Ovary (tissue), 9 donors: ENCODE measurements around the gene C1orf74. TPM values are rescaled to one million over a fixed set of nuclear protein-coding genes. Genes with fewer than 3 reads are reported as not detected.

Experiments used
- DNase-seq, 5 donors: peaks; one replicate each; pipeline ENCODE4 v3.0.0-alpha.2; 2019 to 2020
- H3K27ac ChIP-seq, 2 donors: fragments of 200-600 bp; one replicate each; pipeline versions ENCODE4 v1.5.1 to v1.8.0; 2019 to 2022
- H3K27me3 ChIP-seq: fragments of 200-600 bp; one replicate; pipeline ENCODE4 v1.8.0; 2022
- H3K36me3 ChIP-seq: fragments of 200-600 bp; sonication (generic); one replicate; pipeline ENCODE4 v1.5.1; 2019
- H3K4me1 ChIP-seq: one replicate; pipeline ENCODE4 v1.8.1; 2013; ENCODE audit warnings: mild to moderate bottlenecking, moderate library complexity; ENCODE audit not compliant: insufficient read depth
- H3K4me3 ChIP-seq: fragments of 200-600 bp; sonication (generic); one replicate; pipeline ENCODE4 v1.5.1; 2017
- H3K9me3 ChIP-seq, 2 donors: fragments of 200-600 bp in 1 of 2; sonication (generic) in 1 of 2; one replicate each; pipeline versions ENCODE4 v1.5.1 to v1.8.1; 2013 to 2019; ENCODE audit warnings: mild to moderate bottlenecking in 1 of 2, moderate library complexity in 1 of 2
- EP300 ChIP-seq: sonication (generic); formaldehyde crosslinking; IDR thresholded peaks from one replicate; pipeline ENCODE4 v1.6.1; 2017; ENCODE audit warnings: antibody characterized with exemption
- POLR2A ChIP-seq: fragments of 450-650 bp; IDR thresholded peaks from one replicate; pipeline ENCODE4 v1.6.1; 2017; ENCODE audit warnings: antibody characterized with exemption, mild to moderate bottlenecking, moderate library complexity
- WGBS, 3 donors: extraction: QIAGEN DNeasy Blood & Tissue Kit in 1 of 3; methylation state at CpG; one replicate each; pipeline versions ENCODE4 v1.1.5 to v1.1.7; 2013 to 2017; 5-methylcytosine and 5-hydroxymethylcytosine counted together
- intact Hi-C, 4 donors: fragments of 100-400 bp; cut with DNase I; formaldehyde crosslinking; loops; one replicate each; pipeline versions ENCODE4 v1.11.0 to v1.15.1; 2022 to 2023
- polyA plus RNA-seq, 2 donors: library from polyadenylated mRNA; stranded (reverse); fragments of 200-250 nt in 1 of 2; fragments of 350-450 nt in 1 of 2; fragmentation: Illumina TruSeq in 1 of 2; extraction: RNeasy Lipid Tissue Mini Kit (QIAGEN cat#74804) in 1 of 2; gene quantifications; one replicate each; pipeline ENCODE4 v1.2.3, GENCODE V29; 2013 to 2014
- total RNA-seq, 7 donors: library from RNA; depleted of rRNA in 2 of 7; stranded (reverse); fragments of >200 nt in 2 of 7; fragmentation: NEBNext Ultra II Directional in 3 of 7; extraction: Animal tissue kit (Norgen Biotek cat#: 25700) in 3 of 7; gene quantifications; one replicate each; pipeline versions ENCODE4 v1.1.0 to v1.2.4, GENCODE V29; 2016 to 2023
- TF ChIP-seq, protein P1 (sequence below), 3 donors: fragments of 450-650 bp in 2 of 3; fragments of 200-600 bp in 1 of 3; IDR thresholded peaks; one replicate each; pipeline versions ENCODE4 v1.5.1 to v1.8.0; 2016 to 2022; ENCODE audit warnings: antibody characterized with exemption in 3 of 3, mild to moderate bottlenecking in 1 of 3
- donor health status: DM: no; HTN: no; CAD: no; lungs with moderate emphysema.
- donor health status: DM: no; HTN: no; CAD: no.
- donor health status: Bipolar disorder and iron deficiency.
- donor health status: DM: yes; HTN: yes; CAD: no.
- donor health status: DM: no; HTN: no; CAD: no.
- donor health status: DM: yes; HTN: yes; CAD: no.

The C1orf74 gene
- total and polyA plus RNA-seq, 9 donors: 0.62 to 2.5 (median 1.4) TPM

DNA sequence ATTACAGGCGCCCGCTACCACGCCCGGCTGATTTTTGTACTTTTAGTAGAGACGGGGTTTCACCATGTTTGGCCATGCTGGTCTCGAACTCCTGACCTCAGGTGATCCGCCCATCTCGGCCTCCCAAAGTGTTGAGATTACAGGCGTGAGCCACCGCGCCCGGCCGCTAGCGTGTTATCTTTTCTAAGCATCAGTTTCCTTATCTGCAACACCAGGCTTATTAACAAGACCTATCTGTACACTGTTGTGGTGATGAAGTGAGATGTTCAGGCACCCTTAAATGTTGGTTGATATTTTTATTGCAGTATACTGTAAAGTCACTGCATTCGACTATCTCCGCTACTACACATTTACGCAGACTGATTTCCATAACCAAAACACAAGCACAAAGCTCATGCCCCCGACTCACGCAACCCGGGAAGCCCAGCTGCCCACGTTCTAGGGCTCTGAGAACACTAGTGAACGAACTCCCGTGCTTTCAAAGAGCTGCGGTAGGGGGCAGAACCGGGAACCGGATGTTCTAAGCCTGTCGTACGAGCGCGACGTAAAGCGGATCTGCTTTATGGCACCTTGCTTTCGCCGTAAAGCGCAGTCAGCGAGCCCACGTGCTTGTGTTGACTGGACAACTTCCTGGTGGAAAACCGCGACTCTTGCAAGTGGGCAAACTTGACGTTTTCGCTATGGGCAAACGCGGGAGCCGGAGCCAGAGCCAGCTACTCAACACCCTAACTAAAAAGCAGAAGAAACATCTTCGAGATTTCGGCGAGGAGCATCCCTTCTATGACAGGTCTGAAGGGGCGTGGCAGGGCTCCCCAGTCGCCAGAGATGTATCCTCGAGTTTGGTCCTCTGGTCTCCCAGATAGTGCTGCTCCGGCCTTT, 43.3 kb upstream of the C1orf74 start, which contains the start of gene UTP25:
TSS of gene UTP25 (plus strand) at position 589 of the 879 bp plus-strand sequence. CDS start at position 681, 92 bp downstream.
- Histone ChIP-seq H3K9me3 (no peaks in the 10 kb centered on the region), H3K27ac (peak within 1 kb of the TSS in 1 of 2 donors; percentile 45), H3K4me3 (peak within 1 kb of the TSS; percentile 89), H3K4me1 (peaks cover 2% of the 10 kb centered on the region), H3K27me3 (no peaks in the 10 kb centered on the region), H3K36me3 (no peaks in the 10 kb centered on the region)
- peak; percentile 88 to 95 (median 94) for DNase-seq
- no peak for TF ChIP-seq EP300
- TF ChIP-seq, protein P1, sequence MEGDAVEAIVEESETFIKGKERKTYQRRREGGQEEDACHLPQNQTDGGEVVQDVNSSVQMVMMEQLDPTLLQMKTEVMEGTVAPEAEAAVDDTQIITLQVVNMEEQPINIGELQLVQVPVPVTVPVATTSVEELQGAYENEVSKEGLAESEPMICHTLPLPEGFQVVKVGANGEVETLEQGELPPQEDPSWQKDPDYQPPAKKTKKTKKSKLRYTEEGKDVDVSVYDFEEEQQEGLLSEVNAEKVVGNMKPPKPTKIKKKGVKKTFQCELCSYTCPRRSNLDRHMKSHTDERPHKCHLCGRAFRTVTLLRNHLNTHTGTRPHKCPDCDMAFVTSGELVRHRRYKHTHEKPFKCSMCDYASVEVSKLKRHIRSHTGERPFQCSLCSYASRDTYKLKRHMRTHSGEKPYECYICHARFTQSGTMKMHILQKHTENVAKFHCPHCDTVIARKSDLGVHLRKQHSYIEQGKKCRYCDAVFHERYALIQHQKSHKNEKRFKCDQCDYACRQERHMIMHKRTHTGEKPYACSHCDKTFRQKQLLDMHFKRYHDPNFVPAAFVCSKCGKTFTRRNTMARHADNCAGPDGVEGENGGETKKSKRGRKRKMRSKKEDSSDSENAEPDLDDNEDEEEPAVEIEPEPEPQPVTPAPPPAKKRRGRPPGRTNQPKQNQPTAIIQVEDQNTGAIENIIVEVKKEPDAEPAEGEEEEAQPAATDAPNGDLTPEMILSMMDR (IDR thresholded peaks at IDR 0.05): peak; percentile 36 to 87 (median 68)
- no peak for TF ChIP-seq POLR2A
- 19 to 20% (median 20%) methylated on average over 51 of the region's 51 CpGs for WGBS, 3 donors
- intact Hi-C loops: no loop called here

DNA sequence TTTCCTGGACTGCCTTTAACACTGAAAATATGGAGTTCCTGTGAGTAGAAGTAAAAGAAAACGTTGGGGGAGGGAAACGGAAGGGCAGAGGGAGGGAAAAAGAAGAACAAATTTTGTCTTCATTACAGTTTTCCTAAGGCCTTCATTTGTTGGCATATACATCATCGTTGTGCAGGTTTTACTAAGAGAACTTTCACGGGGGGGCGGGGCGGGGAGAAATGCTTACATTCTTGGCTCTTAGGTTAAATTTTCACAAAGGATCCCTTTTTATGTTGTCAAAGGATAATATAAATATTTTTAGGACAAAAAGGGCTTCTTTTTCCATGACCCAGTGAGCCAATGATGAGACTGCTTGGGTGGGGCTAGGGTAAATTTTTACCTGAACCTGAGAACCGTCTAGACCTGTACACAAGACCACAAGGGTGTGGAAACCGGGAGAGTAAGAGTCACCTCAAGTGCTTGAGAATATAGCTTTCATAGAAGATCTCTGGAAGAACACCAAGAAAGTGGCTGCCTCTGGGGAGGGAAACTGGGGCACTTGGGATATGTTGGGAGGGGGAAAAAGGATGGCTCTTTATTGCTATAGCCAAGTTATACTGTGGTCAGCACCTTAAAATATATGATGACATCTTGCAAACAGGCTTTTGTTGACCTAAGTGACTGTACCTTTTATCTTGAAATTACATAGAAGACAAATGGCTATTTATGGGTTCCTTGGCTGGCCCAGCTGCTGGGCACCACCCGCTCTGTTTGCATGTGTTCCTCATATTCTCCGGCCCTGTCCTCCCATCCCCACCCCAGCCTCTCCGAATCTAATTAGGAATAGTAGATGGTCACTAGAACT, 41.5 kb upstream of the C1orf74 start:
- WGBS, 3 donors: 72 to 74% (median 74%) methylated on average over 11 of the region's 11 CpGs
- DNase-seq: no peak

DNA sequence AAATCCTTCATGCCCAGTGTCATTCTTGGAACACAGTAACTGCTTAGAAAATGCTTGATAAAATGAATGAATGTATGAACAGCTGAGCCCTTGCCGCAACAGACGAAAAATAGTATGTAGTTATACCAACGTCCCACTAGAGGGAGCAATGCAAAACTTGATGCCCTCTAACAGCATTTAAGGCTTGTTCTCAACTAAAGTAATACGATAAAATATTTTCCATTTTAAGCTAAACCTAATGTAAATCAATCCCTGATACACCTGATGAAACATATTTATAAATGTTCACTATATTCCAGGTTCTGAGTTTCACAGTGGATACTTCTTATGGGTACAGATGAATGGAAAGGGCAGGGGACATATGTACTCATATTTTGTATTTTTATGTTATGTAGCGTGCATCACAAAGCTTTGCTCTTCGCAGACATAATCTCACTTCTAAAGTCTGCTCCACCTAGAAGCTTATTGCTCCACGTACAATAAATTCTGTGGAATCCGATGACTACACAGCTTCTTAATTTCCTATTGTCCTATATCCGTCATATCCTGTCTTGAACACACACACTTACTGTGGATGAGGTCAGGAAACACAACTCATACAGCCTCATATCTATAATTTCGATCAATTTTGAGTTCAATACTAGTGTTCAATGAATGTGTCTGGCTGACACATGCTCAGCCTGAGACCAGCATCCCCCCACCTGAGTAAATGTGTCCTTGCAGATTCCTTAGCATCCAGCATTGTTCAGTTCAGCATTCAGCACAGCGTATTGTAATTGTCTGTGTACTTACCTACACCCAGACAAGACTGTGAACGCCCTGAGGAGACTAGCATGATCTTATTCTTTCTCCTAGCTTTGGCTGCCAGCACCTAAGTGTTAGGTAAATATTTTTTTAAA, 39.0 kb upstream of the C1orf74 start:
- Histone ChIP-seq H3K27ac (no peak overlapping the region), H3K4me3 (no peak overlapping the region), H3K4me1 (no peaks in the 10 kb centered on the region), H3K36me3 (no peaks in the 10 kb centered on the region), H3K27me3 (no peaks in the 10 kb centered on the region), H3K9me3 (no peaks in the 10 kb centered on the region)
- 32 to 35% (median 33%) methylated on average over 12 of the region's 12 CpGs for WGBS, 3 donors
- intact Hi-C loops: no loop called here
- TF ChIP-seq POLR2A: no peak
- TF ChIP-seq, protein P1 (IDR thresholded peaks at IDR 0.05): peak; percentile 33 to 47 (median 41)
- no peak for TF ChIP-seq EP300
- no peak for DNase-seq

More for the DNA sequence above, 41.5 kb upstream of the C1orf74 start:
- intact Hi-C loops: no loop called here
- no peak for TF ChIP-seq EP300
- TF ChIP-seq POLR2A: no peak
- TF ChIP-seq, protein P1 (IDR thresholded peaks at IDR 0.05): no peak
- peaks cover 2% of the 10 kb centered on the region for H3K4me1 ChIP-seq
- H3K9me3 ChIP-seq: no peaks in the 10 kb centered on the region
- no peaks in the 10 kb centered on the region for H3K36me3 ChIP-seq
- H3K27ac ChIP-seq: no peak overlapping the region
- H3K4me3 ChIP-seq: no peak overlapping the region
- H3K27me3 ChIP-seq: no peaks in the 10 kb centered on the region

GRCh38 chr1:209822706-209823105, 38.3 kb upstream of the C1orf74 start:
- no peaks in the 10 kb centered on the region for H3K36me3 ChIP-seq
- no peak overlapping the region for H3K4me3 ChIP-seq
- no peak overlapping the region for H3K27ac ChIP-seq
- no peak for DNase-seq
- H3K27me3 ChIP-seq: no peaks in the 10 kb centered on the region
- intact Hi-C loops: no loop called here
- TF ChIP-seq, protein P1 (IDR thresholded peaks at IDR 0.05): no peak
- TF ChIP-seq POLR2A (no peak), EP300 (no peak)
- 42 to 62% (median 50%) methylated on average over 7 of the region's 7 CpGs for WGBS, 3 donors
- no peaks in the 10 kb centered on the region for H3K4me1 ChIP-seq
- H3K9me3 ChIP-seq: no peaks in the 10 kb centered on the region
